Activated naive CD8-positive, alpha-beta T cell treated with anti-CD3 and anti-CD28 coated beads, Interleukin-2, amount 50 U/mL, for 24 hours (primary cell): Measurements from ENCODE around the gene GARIN1A.
"Not testable (repeated sequence)": the region's sequence is repeated elsewhere in the genome, so short reads cannot be mapped to it uniquely, and the experiment has no call there.

Experiments
- ATAC-seq: fragments of 150-1000 bp; cut with Tn5 transposase; one replicate; pipeline ENCODE4 v1.10.0; 2021
- DNase-seq: peaks from one replicate; pipeline ENCODE4 v3.0.0; 2021
- H3K27ac Mint-ChIP-seq: one replicate; pipeline ENCODE4 v1.8.0; 2021; ENCODE audit warnings: mild to moderate bottlenecking, mixed read lengths
- H3K27me3 Mint-ChIP-seq: one replicate; pipeline ENCODE4 v1.8.0; 2021; ENCODE audit warnings: mixed read lengths
- H3K36me3 Mint-ChIP-seq: one replicate; pipeline ENCODE4 v1.8.0; 2021; ENCODE audit warnings: low read depth, mixed read lengths
- H3K4me1 Mint-ChIP-seq: one replicate; pipeline ENCODE4 v1.8.0; 2021; ENCODE audit warnings: mixed read lengths
- H3K4me3 Mint-ChIP-seq: one replicate; pipeline ENCODE4 v1.8.0; 2021; ENCODE audit warnings: mild to moderate bottlenecking, moderate library complexity, mixed read lengths
- H3K9me3 Mint-ChIP-seq: one replicate; pipeline ENCODE4 v1.8.0; 2021; ENCODE audit warnings: mixed read lengths

The GARIN1A gene

GRCh38 chr7:128671992-128672391, at the start of gene GARIN1A:
Gene GARIN1A (plus strand): TSS chr7:128672292. CDS start chr7:128672398, 106 bp downstream.
- ATAC-seq (no peak), DNase-seq (no peak)
- no peaks in the 10 kb centered on the region for H3K9me3 Mint-ChIP-seq
- peaks cover 2% of the 10 kb centered on the region for H3K27me3 Mint-ChIP-seq
- no peaks in the 10 kb centered on the region for H3K4me1 Mint-ChIP-seq
- H3K4me3 Mint-ChIP-seq, result no peak within 1 kb of the TSS
- H3K27ac Mint-ChIP-seq, result no peak within 1 kb of the TSS
- H3K36me3 Mint-ChIP-seq, result no peaks in the 10 kb centered on the region

- not testable (repeated sequence) for H3K27ac Mint-ChIP-seq, H3K4me3 Mint-ChIP-seq
Measured at GRCh38 chr7:128627124-128627523, 45.0 kb upstream of the GARIN1A start.

GRCh38 chr7:128633915-128634314, 38.2 kb upstream of the GARIN1A start:
- H3K4me3 Mint-ChIP-seq, ATAC-seq, H3K9me3 Mint-ChIP-seq, H3K4me1 Mint-ChIP-seq, H3K27me3 Mint-ChIP-seq, DNase-seq: not testable (repeated sequence)
- Mint-ChIP-seq H3K36me3 (peaks cover 24% of the 10 kb centered on the region), H3K27ac (peak overlapping the region; percentile 23)

More at GRCh38 chr7:128627124-128627523, 45.0 kb upstream of the GARIN1A start:
- not testable (repeated sequence) for ATAC-seq, DNase-seq, H3K9me3 Mint-ChIP-seq, H3K27me3 Mint-ChIP-seq, H3K4me1 Mint-ChIP-seq
- peaks cover 30% of the 10 kb centered on the region for H3K36me3 Mint-ChIP-seq

- ATAC-seq, H3K27ac Mint-ChIP-seq, H3K36me3 Mint-ChIP-seq, H3K9me3 Mint-ChIP-seq, H3K4me1 Mint-ChIP-seq, DNase-seq, H3K4me3 Mint-ChIP-seq, H3K27me3 Mint-ChIP-seq: not testable (repeated sequence)
Measured at GRCh38 chr7:128645206-128645605, 26.9 kb upstream of the GARIN1A start.

GRCh38 chr7:128645844-128646243, 26.2 kb upstream of the GARIN1A start:
- DNase-seq, H3K9me3 Mint-ChIP-seq, H3K4me1 Mint-ChIP-seq, H3K4me3 Mint-ChIP-seq, H3K36me3 Mint-ChIP-seq, H3K27me3 Mint-ChIP-seq, ATAC-seq, H3K27ac Mint-ChIP-seq: not testable (repeated sequence)

- H3K4me1 Mint-ChIP-seq, DNase-seq, H3K27ac Mint-ChIP-seq, H3K36me3 Mint-ChIP-seq, H3K27me3 Mint-ChIP-seq, H3K4me3 Mint-ChIP-seq, ATAC-seq, H3K9me3 Mint-ChIP-seq: not testable (repeated sequence)
Measured at GRCh38 chr7:128646877-128647276, 25.2 kb upstream of the GARIN1A start.

- not testable (repeated sequence) for DNase-seq, H3K27me3 Mint-ChIP-seq, H3K36me3 Mint-ChIP-seq, H3K9me3 Mint-ChIP-seq, H3K4me3 Mint-ChIP-seq, ATAC-seq, H3K27ac Mint-ChIP-seq, H3K4me1 Mint-ChIP-seq
Measured at GRCh38 chr7:128651096-128651495, 21.0 kb upstream of the GARIN1A start.

GRCh38 chr7:128652606-128653005, 19.5 kb upstream of the GARIN1A start:
- DNase-seq, H3K36me3 Mint-ChIP-seq, ATAC-seq, H3K27ac Mint-ChIP-seq, H3K9me3 Mint-ChIP-seq, H3K4me1 Mint-ChIP-seq, H3K4me3 Mint-ChIP-seq, H3K27me3 Mint-ChIP-seq: not testable (repeated sequence)

- DNase-seq, H3K27ac Mint-ChIP-seq, ATAC-seq, H3K4me3 Mint-ChIP-seq, H3K4me1 Mint-ChIP-seq, H3K27me3 Mint-ChIP-seq, H3K9me3 Mint-ChIP-seq, H3K36me3 Mint-ChIP-seq: not testable (repeated sequence)
Measured at GRCh38 chr7:128653197-128653596, 18.9 kb upstream of the GARIN1A start.

- H3K27ac Mint-ChIP-seq, DNase-seq, H3K27me3 Mint-ChIP-seq, H3K4me3 Mint-ChIP-seq, H3K9me3 Mint-ChIP-seq, H3K36me3 Mint-ChIP-seq, H3K4me1 Mint-ChIP-seq, ATAC-seq: not testable (repeated sequence)
Measured at GRCh38 chr7:128654080-128654479, 18.0 kb upstream of the GARIN1A start.

- not testable (repeated sequence) for H3K27ac Mint-ChIP-seq, H3K27me3 Mint-ChIP-seq, DNase-seq, ATAC-seq, H3K9me3 Mint-ChIP-seq, H3K4me1 Mint-ChIP-seq, H3K36me3 Mint-ChIP-seq, H3K4me3 Mint-ChIP-seq
Measured at GRCh38 chr7:128654501-128654900, 17.6 kb upstream of the GARIN1A start.

GRCh38 chr7:128658428-128658827, 13.7 kb upstream of the GARIN1A start:
- Mint-ChIP-seq H3K36me3 (peaks cover 12% of the 10 kb centered on the region), H3K9me3 (peaks cover 17% of the 10 kb centered on the region)
- ATAC-seq, H3K4me1 Mint-ChIP-seq, H3K4me3 Mint-ChIP-seq, H3K27ac Mint-ChIP-seq, DNase-seq, H3K27me3 Mint-ChIP-seq: not testable (repeated sequence)

GRCh38 chr7:128660596-128660995, 11.5 kb upstream of the GARIN1A start:
- Mint-ChIP-seq H3K36me3 (peaks cover 12% of the 10 kb centered on the region), H3K27ac (no peak overlapping the region), H3K27me3 (no peaks in the 10 kb centered on the region), H3K4me1 (no peaks in the 10 kb centered on the region), H3K9me3 (peaks cover 17% of the 10 kb centered on the region), H3K4me3 (no peak overlapping the region)
- ATAC-seq (no peak), DNase-seq (no peak)

- H3K27me3 Mint-ChIP-seq, result no peaks in the 10 kb centered on the region
- peaks cover 12% of the 10 kb centered on the region for H3K36me3 Mint-ChIP-seq
- peaks cover 17% of the 10 kb centered on the region for H3K9me3 Mint-ChIP-seq
- no peak overlapping the region for H3K4me3 Mint-ChIP-seq
- ATAC-seq (no peak), DNase-seq (no peak)
- no peak overlapping the region for H3K27ac Mint-ChIP-seq
- no peaks in the 10 kb centered on the region for H3K4me1 Mint-ChIP-seq
Measured at GRCh38 chr7:128661446-128661845, 10.6 kb upstream of the GARIN1A start.

GRCh38 chr7:128662091-128662490, 10.0 kb upstream of the GARIN1A start:
- ATAC-seq, result no peak

GRCh38 chr7:128663223-128663622, 8.9 kb upstream of the GARIN1A start:
- H3K36me3 Mint-ChIP-seq, result peaks cover 12% of the 10 kb centered on the region
- H3K27me3 Mint-ChIP-seq, H3K4me1 Mint-ChIP-seq, H3K27ac Mint-ChIP-seq, ATAC-seq, DNase-seq, H3K4me3 Mint-ChIP-seq: not testable (repeated sequence)
- H3K9me3 Mint-ChIP-seq, result peaks cover 17% of the 10 kb centered on the region

More at GRCh38 chr7:128662091-128662490, 10.0 kb upstream of the GARIN1A start:
- H3K9me3 Mint-ChIP-seq, result peaks cover 17% of the 10 kb centered on the region
- H3K27ac Mint-ChIP-seq, result no peak overlapping the region
- H3K27me3 Mint-ChIP-seq, result no peaks in the 10 kb centered on the region
- H3K36me3 Mint-ChIP-seq, result peaks cover 12% of the 10 kb centered on the region
- H3K4me1 Mint-ChIP-seq, result no peaks in the 10 kb centered on the region
- DNase-seq, result no peak
- no peak overlapping the region for H3K4me3 Mint-ChIP-seq
